Germinal center (tissue), 1 donor: ENCODE measurements around the gene FBXO31.
"Not testable (repeated sequence)": the region's sequence is repeated elsewhere in the genome, so short reads cannot be mapped to it uniquely, and the experiment has no call there.

Experiments used
- DNase-seq: peaks from one replicate; pipeline ENCODE4 v3.0.0; 2012; ENCODE audit warnings: mixed read lengths, low spot score

The FBXO31 gene

GRCh38 chr16:87362828-87363559 is 20.6 kb downstream of the FBXO31 start:
- not testable (repeated sequence) for DNase-seq

- no peak for DNase-seq
Measured at GRCh38 chr16:87361916-87362619, 21.5 kb downstream of the FBXO31 start.

GRCh38 chr16:87360862-87361610 is 22.5 kb downstream of the FBXO31 start:
- DNase-seq, result no peak

- no peak for DNase-seq
Measured at GRCh38 chr16:87359121-87359520, 24.5 kb downstream of the FBXO31 start.

- DNase-seq, result no peak
Measured at GRCh38 chr16:87358696-87359095, 24.9 kb downstream of the FBXO31 start.

GRCh38 chr16:87358250-87358649 is 25.3 kb downstream of the FBXO31 start:
- no peak for DNase-seq

GRCh38 chr16:87356491-87356853 is 27.1 kb downstream of the FBXO31 start:
- no peak for DNase-seq

GRCh38 chr16:87353613-87354012 is 30.0 kb downstream of the FBXO31 start:
- DNase-seq, result no peak

GRCh38 chr16:87352818-87353217 is 30.8 kb downstream of the FBXO31 start:
- no peak for DNase-seq

GRCh38 chr16:87351320-87351698 is 32.3 kb downstream of the FBXO31 start:
- no peak for DNase-seq

GRCh38 chr16:87350681-87351319 is 32.8 kb downstream of the FBXO31 start:
- DNase-seq, result no peak

- no peak for DNase-seq
Measured at GRCh38 chr16:87350031-87350430, 33.5 kb downstream of the FBXO31 start.

- no peak for DNase-seq
Measured at GRCh38 chr16:87348616-87349157, 34.9 kb downstream of the FBXO31 start.

- DNase-seq, result no peak
Measured at GRCh38 chr16:87347932-87348615, 35.5 kb downstream of the FBXO31 start.

GRCh38 chr16:87346517-87347060 is 37.0 kb downstream of the FBXO31 start:
- DNase-seq, result no peak

GRCh38 chr16:87345726-87346424 is 37.7 kb downstream of the FBXO31 start:
- no peak for DNase-seq

GRCh38 chr16:87344931-87345631 is 38.5 kb downstream of the FBXO31 start:
- no peak for DNase-seq

GRCh38 chr16:87344165-87344930 is 39.2 kb downstream of the FBXO31 start:
- DNase-seq, result no peak

GRCh38 chr16:87343753-87344050 is 39.9 kb downstream of the FBXO31 start:
- no peak for DNase-seq
